Measurements from ENCODE around the gene ADCY1. TPM values are rescaled to one million over a fixed set of nuclear protein-coding genes. Genes with fewer than 3 reads are reported as not detected.

ADCY1 gene
- total and polyA plus RNA-seq, 3 donors from 2014 or later = 6.6 to 14.1 (median 13.7) TPM

DNA sequence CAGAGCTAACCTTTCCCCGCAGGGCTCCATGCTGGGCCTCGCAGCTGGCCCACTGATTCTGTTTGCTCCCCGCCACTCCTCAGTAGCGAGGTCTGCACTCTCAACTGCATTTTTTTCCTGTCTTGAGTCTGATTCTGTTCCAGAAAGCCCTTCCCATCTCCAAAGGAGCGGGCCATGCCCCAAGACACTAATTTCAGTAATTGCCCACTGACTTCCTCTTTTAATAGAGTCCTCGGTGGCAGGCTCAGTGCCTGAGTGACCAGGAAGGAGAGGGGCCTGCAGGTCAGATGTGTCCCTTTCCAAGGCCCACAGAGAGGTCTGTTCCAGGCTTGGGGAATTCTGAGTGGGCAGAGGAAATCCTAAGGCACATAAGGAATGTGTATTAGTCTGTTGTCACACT lies 77.4 kb downstream of the ADCY1 start:
- intact Hi-C loops (cut with DNase I; ENCODE audit: low total_unique reads) = no loop called here
- Histone ChIP-seq H3K27me3 (no peaks in the 10 kb centered on the region), H3K9me3 (no peaks in the 10 kb centered on the region), H3K36me3 (ENCODE audit: low read depth, missing control alignments) (no peaks in the 10 kb centered on the region), H3K4me3 (no peak overlapping the region), H3K27ac (no peak overlapping the region), H3K4me1 (no peaks in the 10 kb centered on the region)
- WGBS, 2 donors = 91 to 96% methylated on average over 6 of the region's 6 CpGs
- DNase-seq = no peak
- TF ChIP-seq POLR2A (IDR thresholded peaks at IDR 0.05) = no peak
- TF ChIP-seq, protein P1, sequence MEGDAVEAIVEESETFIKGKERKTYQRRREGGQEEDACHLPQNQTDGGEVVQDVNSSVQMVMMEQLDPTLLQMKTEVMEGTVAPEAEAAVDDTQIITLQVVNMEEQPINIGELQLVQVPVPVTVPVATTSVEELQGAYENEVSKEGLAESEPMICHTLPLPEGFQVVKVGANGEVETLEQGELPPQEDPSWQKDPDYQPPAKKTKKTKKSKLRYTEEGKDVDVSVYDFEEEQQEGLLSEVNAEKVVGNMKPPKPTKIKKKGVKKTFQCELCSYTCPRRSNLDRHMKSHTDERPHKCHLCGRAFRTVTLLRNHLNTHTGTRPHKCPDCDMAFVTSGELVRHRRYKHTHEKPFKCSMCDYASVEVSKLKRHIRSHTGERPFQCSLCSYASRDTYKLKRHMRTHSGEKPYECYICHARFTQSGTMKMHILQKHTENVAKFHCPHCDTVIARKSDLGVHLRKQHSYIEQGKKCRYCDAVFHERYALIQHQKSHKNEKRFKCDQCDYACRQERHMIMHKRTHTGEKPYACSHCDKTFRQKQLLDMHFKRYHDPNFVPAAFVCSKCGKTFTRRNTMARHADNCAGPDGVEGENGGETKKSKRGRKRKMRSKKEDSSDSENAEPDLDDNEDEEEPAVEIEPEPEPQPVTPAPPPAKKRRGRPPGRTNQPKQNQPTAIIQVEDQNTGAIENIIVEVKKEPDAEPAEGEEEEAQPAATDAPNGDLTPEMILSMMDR (IDR thresholded peaks at IDR 0.05) = no peak

DNA sequence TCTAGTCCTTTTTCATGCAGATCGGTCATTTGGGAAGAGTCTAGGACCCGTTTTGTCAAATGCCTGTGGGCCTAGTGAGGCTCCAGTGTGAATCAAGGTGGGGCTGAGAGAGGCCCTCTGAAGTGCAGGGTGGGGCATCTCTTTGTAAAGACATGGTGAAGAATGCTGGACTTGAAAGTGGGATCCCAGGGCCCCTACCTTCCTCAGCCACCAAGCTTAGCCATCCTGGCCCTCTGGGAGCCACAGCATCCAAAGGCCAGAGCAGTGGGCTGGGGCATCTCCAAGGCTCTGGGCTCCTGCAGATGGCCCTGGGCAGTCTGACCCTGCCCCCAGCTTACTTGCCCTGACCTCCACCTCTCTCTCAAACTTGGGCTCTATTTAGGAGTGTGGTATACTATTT lies 78.5 kb downstream of the ADCY1 start:
- 90 to 96% methylated on average over 2 of the region's 2 CpGs for WGBS, 2 donors
- Histone ChIP-seq H3K36me3 (ENCODE audit: low read depth, missing control alignments) (no peaks in the 10 kb centered on the region), H3K27ac (no peak overlapping the region), H3K4me1 (no peaks in the 10 kb centered on the region), H3K4me3 (no peak overlapping the region), H3K9me3 (no peaks in the 10 kb centered on the region), H3K27me3 (no peaks in the 10 kb centered on the region)
- TF ChIP-seq POLR2A (IDR thresholded peaks at IDR 0.05) = no peak
- TF ChIP-seq, protein P1 (IDR thresholded peaks at IDR 0.05) = no peak
- intact Hi-C loops (cut with DNase I; ENCODE audit: low total_unique reads) = no loop called here
- DNase-seq = no peak

DNA sequence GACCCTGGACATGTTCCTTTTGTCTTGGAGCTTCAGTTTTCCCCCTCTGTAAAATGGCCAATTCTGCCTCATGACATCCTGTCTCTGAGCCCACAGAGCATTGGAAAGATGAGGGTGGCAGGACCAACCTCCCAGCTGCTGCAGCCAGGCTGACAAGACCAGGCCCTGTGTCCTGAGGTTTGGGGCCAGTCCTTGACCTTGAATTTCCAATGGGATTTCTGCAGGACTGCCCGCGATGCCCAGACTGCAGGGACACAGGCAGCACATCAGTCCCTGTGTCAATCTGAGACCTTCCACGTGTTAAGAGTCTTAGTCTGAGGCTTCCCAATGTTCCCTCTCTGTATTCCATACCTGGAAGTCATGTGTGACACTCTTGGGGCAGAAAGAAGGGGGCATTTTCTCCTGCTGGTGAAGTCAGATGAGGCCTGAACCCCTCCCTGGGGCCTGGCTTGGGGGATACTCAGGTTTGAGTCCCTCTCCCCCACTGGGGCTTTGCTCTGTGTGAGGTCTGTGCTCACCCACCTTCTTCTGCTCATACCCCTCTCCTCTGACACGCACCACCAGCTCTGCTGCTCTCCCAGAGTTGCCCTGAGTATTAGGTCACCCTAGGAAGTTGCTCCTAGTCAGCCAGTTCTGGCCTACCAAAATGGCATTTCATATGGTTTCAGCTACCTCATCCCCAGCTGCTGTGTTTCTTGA lies 79.2 kb downstream of the ADCY1 start:
- H3K9me3 ChIP-seq = no peaks in the 10 kb centered on the region
- H3K27ac ChIP-seq = no peak overlapping the region
- H3K4me1 ChIP-seq = no peaks in the 10 kb centered on the region
- WGBS, 2 donors = 76 to 86% methylated on average over 4 of the region's 4 CpGs
- no peaks in the 10 kb centered on the region for H3K27me3 ChIP-seq
- TF ChIP-seq, protein P1 (IDR thresholded peaks at IDR 0.05) = no peak
- TF ChIP-seq POLR2A (IDR thresholded peaks at IDR 0.05) = no peak
- no peaks in the 10 kb centered on the region for H3K36me3 ChIP-seq (ENCODE audit: low read depth, missing control alignments)
- no peak for DNase-seq
- intact Hi-C loops (cut with DNase I; ENCODE audit: low total_unique reads) = no loop called here
- H3K4me3 ChIP-seq = no peak overlapping the region

DNA sequence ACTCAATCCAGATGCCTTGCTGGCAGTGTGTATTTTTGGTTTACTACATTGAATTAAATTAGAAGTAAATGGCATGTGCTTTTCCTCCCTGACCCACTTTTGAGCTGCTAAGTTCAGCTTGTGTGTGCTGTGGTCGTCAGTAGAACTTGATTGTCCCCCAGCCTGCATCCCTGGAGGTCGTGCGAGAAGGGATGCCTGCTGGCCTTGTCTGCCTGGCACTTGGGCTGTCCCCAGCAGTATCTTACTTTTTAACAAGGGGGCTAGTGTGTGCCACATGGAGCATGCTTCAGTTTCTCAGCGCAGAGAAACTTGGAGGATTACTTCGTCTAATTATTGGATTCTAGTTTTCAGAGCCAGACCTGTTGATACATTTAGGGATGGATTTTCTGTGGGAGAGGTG lies 80.2 kb downstream of the ADCY1 start:
- no peak for TF ChIP-seq POLR2A (IDR thresholded peaks at IDR 0.05)
- TF ChIP-seq, protein P1 (IDR thresholded peaks at IDR 0.05) = no peak
- Histone ChIP-seq H3K36me3 (ENCODE audit: low read depth, missing control alignments) (no peaks in the 10 kb centered on the region), H3K9me3 (no peaks in the 10 kb centered on the region), H3K27me3 (no peaks in the 10 kb centered on the region), H3K4me3 (no peak overlapping the region), H3K27ac (no peak overlapping the region), H3K4me1 (no peaks in the 10 kb centered on the region)
- no peak for DNase-seq
- intact Hi-C loops (cut with DNase I; ENCODE audit: low total_unique reads) = no loop called here
- 88 to 95% methylated on average over 5 of the region's 5 CpGs for WGBS, 2 donors

DNA sequence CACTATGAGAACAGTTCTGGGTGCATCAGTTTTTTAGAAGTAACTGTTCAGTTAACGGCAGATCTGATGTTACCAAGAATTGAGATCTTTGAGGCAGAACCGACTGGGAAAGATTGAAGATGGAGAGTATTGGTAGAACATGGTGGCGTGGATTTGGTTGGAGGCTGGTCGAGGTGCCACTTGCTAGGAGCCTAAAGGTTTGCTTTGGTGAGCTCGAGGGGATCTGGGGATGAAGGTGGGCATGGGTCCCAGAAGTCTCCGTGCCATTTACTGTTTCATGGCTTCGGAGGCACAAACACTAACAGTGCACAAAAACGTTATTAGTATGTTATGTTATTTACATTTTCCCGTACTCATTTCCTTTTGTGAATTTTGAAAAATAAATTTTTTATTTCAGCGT lies 81.4 kb downstream of the ADCY1 start:
- H3K27ac ChIP-seq = no peak overlapping the region
- H3K27me3 ChIP-seq = no peaks in the 10 kb centered on the region
- 94% methylated on average over 10 of the region's 10 CpGs for WGBS, 2 donors
- H3K4me3 ChIP-seq = no peak overlapping the region
- no peaks in the 10 kb centered on the region for H3K4me1 ChIP-seq
- no peak for TF ChIP-seq POLR2A (IDR thresholded peaks at IDR 0.05)
- TF ChIP-seq, protein P1 (IDR thresholded peaks at IDR 0.05) = no peak
- no peaks in the 10 kb centered on the region for H3K9me3 ChIP-seq
- intact Hi-C loops (cut with DNase I; ENCODE audit: low total_unique reads) = no loop called here
- no peak for DNase-seq
- H3K36me3 ChIP-seq (ENCODE audit: low read depth, missing control alignments) = no peaks in the 10 kb centered on the region
